T-helper 1 cell treated with Interleukin-12 subunit alpha and Interleukin-12 subunit beta and Interleukin-4 antibody, amounts not matched to agents 30 ng/mL and 1 ng/mL, for 36 hours (primary cell): Measurements from ENCODE around the gene ATG3. TPM values are rescaled to one million over a fixed set of nuclear protein-coding genes. Genes with fewer than 3 reads are reported as not detected.

Experiments used
- intact Hi-C: fragments of 100-400 bp; cut with micrococcal nuclease; formaldehyde crosslinking; loops from one replicate; pipeline ENCODE4 v1.15.1; 2024
- total RNA-seq: library from RNA; stranded (reverse); gene quantifications from 2 replicates; pipeline ENCODE4 v1.2.3, GENCODE V29; 2022

Gene ATG3
- total RNA-seq, 1 donor from 2014 or later, result 62.9 TPM

- intact Hi-C loops, result no loop called here
Observed at GRCh38 chr3:112503304-112503972, 58.3 kb downstream of the ATG3 start.

GRCh38 chr3:112500621-112501020, 61.1 kb downstream of the ATG3 start:
- intact Hi-C loops, result no loop called here

DNA sequence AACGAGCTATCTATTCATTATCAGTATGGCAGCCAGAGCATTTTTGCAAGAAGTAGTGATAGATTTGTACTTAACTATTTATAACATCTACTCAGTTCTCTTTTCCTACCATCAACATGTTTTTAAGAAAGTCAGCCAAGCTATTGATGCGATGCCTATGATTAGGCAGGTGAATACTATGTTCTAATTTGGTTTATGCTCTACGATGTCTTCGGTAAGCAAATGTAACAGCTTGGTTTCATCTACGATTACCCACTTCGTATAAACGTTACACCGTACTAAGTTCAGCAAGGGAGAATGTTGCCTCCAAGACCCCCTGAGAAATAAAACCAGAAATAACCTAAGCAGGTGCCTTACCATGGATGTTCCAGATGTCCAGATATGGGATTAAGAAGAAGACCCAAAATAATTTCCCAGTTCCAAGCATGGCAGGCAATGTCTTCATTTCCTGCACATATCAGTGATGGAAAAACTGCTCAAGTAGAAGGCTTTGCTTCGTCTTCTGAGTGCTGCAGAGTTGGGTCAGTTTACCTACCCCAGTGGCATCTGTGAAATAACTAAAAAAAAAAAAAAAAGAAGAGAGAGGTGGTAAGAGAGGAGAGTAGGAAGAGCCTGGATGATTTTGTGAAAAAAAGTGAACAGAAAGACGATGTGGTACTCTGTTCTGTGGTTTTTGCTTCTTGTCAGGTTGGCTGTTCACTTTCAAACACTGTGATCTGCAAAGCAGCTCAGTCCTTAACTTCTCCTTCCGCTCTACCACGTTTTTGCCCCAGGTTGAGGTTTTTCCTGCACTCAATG, 62.6 kb downstream of the ATG3 start, which contains the start of gene BTLA:
Gene BTLA (minus strand): TSS at position 559 of the 798 bp plus-strand sequence. CDS start 114 bp downstream, at position 445.
- intact Hi-C loops, result loop anchor here (1.0 to 10.0 kb wide), 10 partner anchors 8 to 1716 kb away; partner anchors contain the start of genes SIDT1 and SLC35A5

DNA sequence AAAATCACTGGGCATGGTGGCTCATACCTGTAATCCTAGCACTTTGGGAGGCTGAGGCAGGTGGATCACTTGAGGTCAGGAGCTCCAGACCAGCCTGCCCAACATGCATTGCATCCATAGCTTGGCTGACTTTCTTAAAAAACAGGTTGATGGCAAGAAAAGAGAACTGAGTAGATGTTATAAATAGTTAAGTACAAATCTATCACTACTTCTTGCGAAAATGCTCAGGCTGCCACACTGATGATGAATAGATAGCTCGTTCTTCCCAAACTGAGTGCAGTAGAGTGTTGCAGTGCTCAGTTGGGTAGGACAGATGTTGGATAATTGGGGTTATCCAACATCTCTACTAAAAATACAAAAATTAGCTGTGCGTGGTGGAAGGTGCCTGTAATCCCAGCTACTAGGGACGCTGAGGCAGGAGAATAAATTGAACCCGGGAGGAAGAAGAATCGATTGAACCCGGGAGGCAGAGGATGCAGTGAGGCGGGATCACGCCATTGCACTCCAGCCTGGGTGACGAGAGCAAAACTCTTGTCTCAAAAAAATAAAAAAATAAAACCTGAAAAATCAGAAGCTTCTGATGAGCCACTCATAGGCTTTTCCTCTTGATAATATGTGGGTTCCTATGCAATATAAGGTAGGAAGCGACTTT, 63.7 kb downstream of the ATG3 start:
- intact Hi-C loops, result loop anchor here (2.0 to 10.0 kb wide), 6 partner anchors 65 to 1717 kb away; partner anchors contain the start of genes SIDT1 and SLC35A5

DNA sequence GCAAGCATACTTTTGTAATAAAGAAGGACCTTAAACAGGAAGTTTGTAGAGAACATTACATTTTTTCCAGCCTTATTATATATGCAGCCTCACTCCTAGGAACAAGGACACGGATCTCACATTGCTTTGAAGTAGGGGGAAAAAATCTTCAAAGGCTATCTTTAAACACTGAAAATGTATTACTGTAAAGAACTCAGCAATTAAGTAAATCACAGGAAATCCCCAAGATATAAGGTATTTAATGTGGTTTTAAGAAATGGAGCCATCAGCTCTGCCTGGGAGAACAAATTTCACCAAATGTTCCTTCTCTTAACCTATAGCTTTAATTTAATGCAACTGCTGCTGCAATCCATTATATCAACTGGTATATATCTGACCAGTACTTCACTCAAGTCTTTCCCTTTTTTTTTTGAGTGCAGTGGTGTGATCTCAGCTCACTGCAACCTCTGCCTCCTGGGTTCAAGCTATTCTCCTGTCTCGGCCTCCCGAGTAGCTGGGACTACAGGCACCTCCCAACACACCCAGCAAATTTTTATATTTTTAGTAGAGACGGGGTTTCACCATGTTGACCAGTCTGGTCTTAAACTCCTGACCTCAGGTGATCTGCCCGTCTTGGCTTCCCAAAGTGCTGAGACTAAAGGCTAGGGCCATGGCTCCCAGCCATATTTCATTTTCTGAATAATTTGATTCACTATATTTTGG, 65.2 kb downstream of the ATG3 start:
- intact Hi-C loops, result loop anchor here (5.0 to 10.0 kb wide), 4 partner anchors 181 to 1718 kb away; partner anchors contain the start of gene SIDT1

GRCh38 chr3:112494448-112494767, 67.4 kb downstream of the ATG3 start:
- intact Hi-C loops, result loop anchor here (10.0 kb wide), 3 partner anchors 880 to 1720 kb away; partner anchors contain the start of gene SIDT1

GRCh38 chr3:112492124-112492523, 69.6 kb downstream of the ATG3 start:
- intact Hi-C loops, result loop anchor here (10.0 kb wide), 3 partner anchors 877 to 1723 kb away; partner anchors contain the start of gene SIDT1

GRCh38 chr3:112491373-112491772, 70.4 kb downstream of the ATG3 start:
- intact Hi-C loops, result loop anchor here (1.0 to 10.0 kb wide), 5 partner anchors 8 to 1723 kb away; partner anchors contain the start of genes BTLA and SIDT1

DNA sequence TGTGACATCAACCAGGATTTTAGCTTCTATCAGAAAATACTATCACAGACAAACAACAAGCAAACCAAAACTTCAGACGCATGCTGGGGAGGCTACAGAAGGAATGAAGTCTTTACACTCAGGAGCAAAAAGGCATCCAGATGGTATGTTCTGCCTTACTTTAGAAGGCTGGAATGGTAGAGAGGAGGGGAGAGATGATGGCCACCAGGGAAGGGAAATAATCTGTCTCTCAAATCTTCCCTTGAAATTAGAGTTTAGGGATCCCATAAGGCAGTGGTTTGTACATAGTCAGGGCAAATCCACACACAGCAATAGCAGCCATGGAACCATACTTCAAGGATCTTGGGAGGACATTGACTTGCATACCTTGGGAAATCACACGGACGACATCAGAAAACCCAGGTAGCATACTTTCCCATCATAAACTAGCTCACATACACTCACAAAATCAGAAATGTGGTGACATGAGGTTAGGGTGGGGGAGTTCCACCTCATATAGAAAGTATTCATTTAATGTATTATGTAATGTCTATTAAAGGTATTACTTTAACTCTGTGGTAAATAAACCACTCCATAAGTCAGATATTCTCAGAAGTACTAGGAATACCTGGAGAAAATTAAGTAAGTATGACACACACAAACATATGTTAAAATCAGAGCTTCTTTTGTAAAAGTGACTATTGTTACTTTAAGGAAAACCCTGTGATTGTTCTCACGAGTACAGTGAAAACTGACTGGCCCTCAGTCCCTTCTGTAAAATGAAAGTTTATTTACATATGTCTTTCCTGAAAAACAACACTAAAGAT, 71.9 kb downstream of the ATG3 start:
- intact Hi-C loops, result loop anchor here (1.0 to 10.0 kb wide), 5 partner anchors 8 to 1725 kb away; partner anchors contain the start of gene SIDT1

DNA sequence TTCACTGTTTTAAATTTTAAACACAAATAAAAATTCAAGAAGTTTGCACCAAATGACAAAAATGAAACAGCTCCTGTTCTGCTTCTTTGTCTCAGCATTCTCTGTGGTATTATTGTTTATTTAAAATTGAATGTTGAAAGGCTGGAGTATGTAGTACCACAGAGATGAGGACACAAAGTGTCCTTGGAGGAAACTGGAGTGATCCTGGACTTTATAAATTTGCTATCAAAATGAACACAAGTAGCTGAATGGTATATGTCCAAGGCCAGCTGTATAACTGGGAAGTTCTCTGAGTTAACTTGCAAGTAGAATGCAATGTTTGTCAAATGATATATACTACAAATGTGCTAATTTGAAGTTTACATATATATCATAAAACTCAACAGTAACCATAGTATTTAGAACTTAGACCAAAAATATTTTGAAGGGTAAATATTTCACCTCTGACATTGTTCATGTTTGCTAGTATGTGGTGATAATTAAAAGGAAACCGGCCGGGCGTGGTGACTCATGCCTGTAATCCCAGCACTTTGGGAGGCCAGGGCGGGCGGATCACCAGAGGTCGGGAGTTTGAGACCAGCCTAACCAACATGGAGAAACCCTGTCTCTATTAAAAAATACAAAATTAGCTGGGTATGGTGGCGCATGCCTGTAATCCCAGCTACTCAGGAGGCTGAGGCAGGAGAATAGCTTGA, 74.8 kb downstream of the ATG3 start:
- intact Hi-C loops, result no loop called here

DNA sequence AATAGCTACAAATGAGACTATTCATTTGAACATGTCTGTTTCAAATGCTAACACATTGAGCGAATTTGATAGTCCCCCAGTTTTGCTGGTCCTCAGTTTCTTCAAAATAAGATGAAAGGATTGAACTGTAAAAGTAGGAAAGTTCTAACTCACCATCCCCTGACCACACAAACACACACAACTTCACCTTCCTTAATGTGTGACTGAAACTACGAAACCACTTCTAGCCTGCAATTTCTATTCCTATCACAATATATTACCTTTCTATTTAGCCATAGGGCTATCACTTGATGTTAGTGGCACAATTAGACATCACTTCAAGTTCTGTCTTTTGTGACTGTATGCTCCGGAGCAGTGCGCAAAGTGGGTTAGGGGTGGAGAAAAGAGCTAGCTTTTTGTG, 77.4 kb downstream of the ATG3 start:
- intact Hi-C loops, result no loop called here

GRCh38 chr3:112482675-112483074, 79.1 kb downstream of the ATG3 start:
- intact Hi-C loops, result loop anchor here (1.0 kb wide), 1 partner anchor 8 kb away; no protein-coding TSS in a partner anchor

Other genes starting within 250 kb of the ATG3 start
- 14.0 and 14.8 TPM in 2 replicates for gene CD200, start 228.8 kb downstream of the ATG3 start, total RNA-seq
- 37.8 and 42.6 TPM in 2 replicates for gene BTLA, start 62.5 kb downstream of the ATG3 start, total RNA-seq
- gene SLC35A5, start 83 bp upstream of the ATG3 start, total RNA-seq, result 19.8 and 22.4 TPM in 2 replicates
- gene CCDC80, start 79.2 kb upstream of the ATG3 start, total RNA-seq, result 0.25 and 0.44 TPM in 2 replicates